T-helper 1 cell (primary cell): ENCODE data around the gene COIL.
A peak's percentile ranks its signal among the peaks of the same experiment; 100 is the strongest.
"Not testable (repeated sequence)": the region's sequence is repeated elsewhere in the genome, so short reads cannot be mapped to it uniquely, and the experiment has no call there.

Experiments
- DNase-seq, 5 donors: peaks; one replicate each; pipeline ENCODE4 v3.0.0-alpha.2; 2012 to 2020

Gene COIL

GRCh38 chr17:56978441-56979090 lies 17.7 kb upstream of the COIL start:
- DNase-seq, result peak in 1 of 5 donors; percentile 17

- peak; percentile 73 to 82 (median 77) for DNase-seq
Measured at GRCh38 chr17:56977673-56978395, 17.0 kb upstream of the COIL start, which contains the start of gene SCPEP1. TSS of gene SCPEP1 (plus strand) at chr17:56978131. CDS start at chr17:56978160, 29 bp downstream.

GRCh38 chr17:56976941-56977608 lies 16.2 kb upstream of the COIL start:
- no peak for DNase-seq

GRCh38 chr17:56975656-56976055 lies 14.8 kb upstream of the COIL start:
- DNase-seq, result no peak

- DNase-seq, result no peak
Measured at GRCh38 chr17:56974055-56974454, 13.2 kb upstream of the COIL start.

GRCh38 chr17:56973520-56973919 lies 12.7 kb upstream of the COIL start:
- DNase-seq, result no peak

GRCh38 chr17:56972111-56972730 lies 11.4 kb upstream of the COIL start:
- DNase-seq, result no peak

GRCh38 chr17:56970974-56971373 lies 10.1 kb upstream of the COIL start:
- no peak for DNase-seq

GRCh38 chr17:56966338-56966737 lies 5.5 kb upstream of the COIL start:
- no peak for DNase-seq

GRCh38 chr17:56965681-56966080 lies 4.8 kb upstream of the COIL start:
- not testable (repeated sequence) for DNase-seq

GRCh38 chr17:56965241-56965640 lies 4.4 kb upstream of the COIL start:
- not testable (repeated sequence) for DNase-seq

GRCh38 chr17:56956992-56957391 lies 3.9 kb downstream of the COIL start:
- DNase-seq, result no peak

- DNase-seq, result no peak
Measured at GRCh38 chr17:56949595-56949994, 11.3 kb downstream of the COIL start.

- DNase-seq, result no peak
Measured at GRCh38 chr17:56948491-56948890, 12.4 kb downstream of the COIL start.

GRCh38 chr17:56947741-56948140 lies 13.1 kb downstream of the COIL start:
- DNase-seq, result no peak

GRCh38 chr17:56945938-56946505 lies 14.8 kb downstream of the COIL start:
- DNase-seq, result no peak

- no peak for DNase-seq
Measured at GRCh38 chr17:56943505-56944125, 17.2 kb downstream of the COIL start.

GRCh38 chr17:56939869-56940484 lies 20.9 kb downstream of the COIL start:
- DNase-seq, result peak in 1 of 5 donors; percentile 51

GRCh38 chr17:56938206-56938605 lies 22.6 kb downstream of the COIL start:
- DNase-seq, result not testable (repeated sequence)

- no peak for DNase-seq
Measured at GRCh38 chr17:56937687-56938086, 23.2 kb downstream of the COIL start.

- DNase-seq, result no peak
Measured at GRCh38 chr17:56936697-56937322, 24.0 kb downstream of the COIL start.
